ENCODE measurements around the gene SPON1. TPM values are rescaled to one million over a fixed set of nuclear protein-coding genes. Genes with fewer than 3 reads are reported as not detected.

Gene SPON1
- total and polyA plus RNA-seq, 2 of the 8 experiments (the other 6 are each of a cell fraction or from before 2014, with no cell fraction given), result 1.5 to 5.4 TPM

GRCh38 chr11:14114786-14115185 lies 152.3 kb downstream of the SPON1 start (continued):
- TF ChIP-seq ATF2 (IDR thresholded peaks at IDR 0.05; ENCODE audit: low read length) (no peak), FOSL1 (IDR thresholded peaks at IDR 0.05; ENCODE audit: insufficient read depth, low read depth, low read length) (no peak), GABPA (IDR thresholded peaks at IDR 0.05; ENCODE audit: borderline replicate concordance, insufficient read depth, low read length) (no peak), SIRT6 (IDR thresholded peaks at IDR 0.05; ENCODE audit: low read length) (no peak), JUN (IDR thresholded peaks at IDR 0.05; ENCODE audit: low read depth, low read length) (no peak)
